ENCODE results near the gene KLK3.
A peak's percentile ranks its signal among the peaks of the same experiment; 100 is the strongest.

KLK3 gene

DNA sequence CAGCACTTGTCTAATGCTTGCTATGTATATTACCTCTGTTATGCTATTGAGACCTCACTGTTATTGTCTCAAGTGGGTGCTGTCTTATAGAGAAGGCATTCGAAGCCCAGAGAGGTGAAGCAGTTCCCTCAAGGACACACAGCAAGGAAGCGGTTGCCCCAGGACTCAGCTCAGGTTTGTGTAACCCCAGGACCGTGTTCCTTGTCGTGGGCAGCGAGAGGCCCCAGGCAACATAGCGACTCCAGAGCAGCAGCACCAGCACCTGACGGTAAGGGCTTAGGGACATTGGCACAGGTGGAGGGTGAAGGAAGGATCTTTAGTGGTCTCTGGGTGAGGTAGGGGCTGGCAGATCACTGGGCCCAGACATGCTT lies 23.7 kb upstream of the KLK3 start:
- DNase-seq (ENCODE audit: low read depth in 2 of 2): no peak

GRCh38 chr19:50832666-50833065 lies 22.0 kb upstream of the KLK3 start:
- no peak for DNase-seq (ENCODE audit: low read depth in 2 of 2)

GRCh38 chr19:50833117-50833801 lies 21.5 kb upstream of the KLK3 start, which contains the start of gene KLK15:
Gene KLK15, minus strand, starts transcription at chr19:50833574. Its CDS starts 2,082 bp downstream, at chr19:50831492.
- DNase-seq (ENCODE audit: low read depth in 2 of 2): no peak

GRCh38 chr19:50833802-50834167 lies 20.9 kb upstream of the KLK3 start:
- DNase-seq (ENCODE audit: low read depth in 2 of 2): no peak

GRCh38 chr19:50835103-50835784 lies 19.5 kb upstream of the KLK3 start:
- DNase-seq (ENCODE audit: low read depth in 2 of 2): no peak

GRCh38 chr19:50835785-50836542 lies 18.8 kb upstream of the KLK3 start:
- DNase-seq (ENCODE audit: low read depth in 2 of 2): peak in 1 of 2 donors; percentile 43

DNA sequence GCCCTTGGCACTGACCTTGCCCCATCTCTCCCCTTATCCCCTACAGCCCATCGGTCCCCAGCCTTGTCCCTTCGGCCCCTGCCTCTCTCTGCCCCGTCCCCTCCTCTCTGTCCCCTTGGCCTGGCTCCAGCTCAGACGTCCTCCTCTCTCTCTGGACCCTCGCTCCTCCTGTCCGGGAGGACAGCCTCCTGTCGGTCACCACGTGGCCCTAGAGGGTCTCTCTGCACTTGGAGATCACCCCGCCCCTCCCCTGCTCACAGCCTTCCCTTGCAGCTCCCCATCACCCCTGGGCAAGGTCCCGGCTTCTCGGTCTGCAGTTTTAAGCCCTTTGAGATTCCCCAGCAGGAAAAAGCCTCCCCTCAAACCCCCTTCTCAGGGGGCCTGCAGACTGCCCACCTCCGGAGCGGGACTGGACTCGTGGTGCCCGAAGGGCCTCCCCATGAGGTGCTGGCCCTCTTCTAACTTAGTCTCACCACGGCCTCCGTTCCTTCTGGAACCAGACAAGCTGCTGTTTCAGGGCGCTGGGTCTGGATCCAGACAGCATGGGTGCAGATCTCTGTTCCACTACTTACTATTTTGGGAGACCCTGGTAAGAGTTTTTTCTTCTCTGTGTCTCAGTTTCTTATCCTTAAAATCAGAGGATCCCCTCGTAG lies 18.0 kb upstream of the KLK3 start:
- no peak for DNase-seq (ENCODE audit: low read depth in 2 of 2)

DNA sequence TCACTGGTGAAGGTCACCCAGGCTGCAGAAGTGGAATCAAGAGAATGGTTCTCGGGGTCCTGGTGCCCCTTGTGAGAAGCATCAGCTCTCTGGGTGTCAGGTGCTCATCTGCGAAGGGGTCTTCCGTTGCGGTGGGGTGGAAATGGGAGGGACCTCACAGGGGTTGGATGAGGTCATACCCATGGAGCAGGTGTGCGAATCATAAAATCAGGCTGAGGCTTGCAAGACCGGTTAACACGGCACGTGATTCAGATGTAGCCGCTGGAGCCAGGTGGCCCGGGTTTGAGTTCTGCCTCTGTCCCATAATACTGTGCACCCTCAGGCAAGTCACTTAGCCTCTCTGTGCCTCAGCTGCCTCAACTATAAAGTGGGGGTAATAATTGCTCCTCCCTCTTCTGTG lies 17.4 kb upstream of the KLK3 start:
- DNase-seq (ENCODE audit: low read depth in 2 of 2): no peak

DNA sequence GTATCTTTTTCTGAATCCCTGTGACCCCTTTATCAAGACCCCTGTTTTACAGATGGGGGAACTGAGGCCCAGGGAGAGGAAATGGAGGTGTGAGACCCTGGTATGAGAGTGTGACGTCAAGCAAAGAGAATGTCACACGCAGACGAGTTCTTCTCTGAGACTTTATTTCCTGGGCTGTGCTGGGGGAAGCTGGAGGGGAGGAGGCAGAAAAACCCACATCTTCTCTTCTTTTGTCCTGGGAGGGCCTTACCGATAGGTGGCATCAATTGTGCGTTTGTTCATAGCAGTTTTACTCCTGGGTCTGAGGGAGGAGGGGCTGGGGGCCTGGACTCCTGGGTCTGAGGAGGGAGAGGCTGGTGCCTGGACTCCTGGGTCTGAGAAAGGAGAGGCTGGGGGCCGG lies 16.5 kb upstream of the KLK3 start:
- no peak for DNase-seq (ENCODE audit: low read depth in 2 of 2)

- no peak for DNase-seq (ENCODE audit: low read depth in 2 of 2)
Measured at GRCh38 chr19:50839712-50840655, 14.7 kb upstream of the KLK3 start.

DNA sequence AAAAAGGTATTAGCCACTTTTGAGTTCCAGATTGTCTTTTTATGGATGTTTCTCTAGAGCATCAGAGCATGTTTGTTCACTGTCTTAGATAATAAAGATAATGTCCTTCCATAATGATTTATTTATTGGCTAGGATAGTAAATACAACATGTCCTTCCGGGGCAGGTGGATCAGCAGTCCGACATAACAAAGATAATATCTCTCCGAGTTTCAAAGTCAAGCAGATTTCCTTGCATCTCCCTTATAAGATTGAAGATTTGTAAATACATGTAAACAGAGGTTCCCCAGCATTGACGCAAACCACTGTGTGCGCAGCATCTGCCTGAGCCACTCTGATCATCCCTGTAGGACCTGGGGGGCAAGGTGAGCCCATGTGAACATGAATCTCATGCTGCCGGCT lies 12.6 kb upstream of the KLK3 start:
- no peak for DNase-seq (ENCODE audit: low read depth in 2 of 2)

DNA sequence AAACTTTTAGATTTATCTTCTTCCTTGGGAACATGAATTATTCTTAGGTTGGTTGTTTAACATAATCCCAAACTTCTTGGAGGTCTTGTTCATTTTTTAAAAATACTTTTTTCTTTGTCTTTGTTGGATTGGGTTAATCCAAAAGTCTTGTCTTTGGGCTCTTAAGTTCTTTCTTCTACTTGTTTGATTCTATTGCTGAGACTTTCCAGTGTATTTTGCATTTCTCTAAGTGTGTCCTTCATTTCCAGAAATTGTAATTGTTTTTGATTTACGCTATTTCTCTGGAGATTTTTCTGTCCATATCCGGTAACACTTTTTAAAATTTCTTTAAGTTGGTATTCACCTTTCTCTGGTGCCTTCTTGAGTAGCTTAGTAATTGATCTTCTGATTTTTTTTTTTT lies 11.5 kb upstream of the KLK3 start:
- no peak for DNase-seq (ENCODE audit: low read depth in 2 of 2)

DNA sequence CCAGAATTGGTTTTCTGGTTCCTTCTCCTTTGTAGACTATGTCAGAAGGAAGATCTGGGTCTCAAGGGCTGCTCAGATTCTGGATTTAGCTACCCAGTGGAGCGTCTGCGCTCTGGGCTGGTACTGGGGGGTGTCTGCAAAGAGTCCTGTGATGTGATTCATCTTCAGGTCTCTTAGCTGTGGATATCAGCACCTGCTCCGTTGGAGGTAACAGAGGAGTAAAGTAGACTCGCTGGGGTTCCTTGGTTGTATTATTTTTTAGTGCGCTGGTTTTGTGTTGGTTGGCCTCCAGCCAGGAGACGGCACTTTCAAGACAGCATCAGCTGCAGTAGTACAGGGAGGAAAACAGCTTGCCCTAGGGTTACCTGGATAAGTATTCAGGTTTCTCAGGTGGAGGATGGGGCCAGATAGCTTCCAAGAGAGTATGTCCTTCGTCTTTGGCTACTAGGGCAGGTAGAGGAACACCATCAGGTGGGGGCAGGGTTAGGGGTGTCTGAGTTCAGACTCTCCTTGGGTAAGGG lies 11.0 kb upstream of the KLK3 start:
- no peak for DNase-seq (ENCODE audit: low read depth in 2 of 2)

DNA sequence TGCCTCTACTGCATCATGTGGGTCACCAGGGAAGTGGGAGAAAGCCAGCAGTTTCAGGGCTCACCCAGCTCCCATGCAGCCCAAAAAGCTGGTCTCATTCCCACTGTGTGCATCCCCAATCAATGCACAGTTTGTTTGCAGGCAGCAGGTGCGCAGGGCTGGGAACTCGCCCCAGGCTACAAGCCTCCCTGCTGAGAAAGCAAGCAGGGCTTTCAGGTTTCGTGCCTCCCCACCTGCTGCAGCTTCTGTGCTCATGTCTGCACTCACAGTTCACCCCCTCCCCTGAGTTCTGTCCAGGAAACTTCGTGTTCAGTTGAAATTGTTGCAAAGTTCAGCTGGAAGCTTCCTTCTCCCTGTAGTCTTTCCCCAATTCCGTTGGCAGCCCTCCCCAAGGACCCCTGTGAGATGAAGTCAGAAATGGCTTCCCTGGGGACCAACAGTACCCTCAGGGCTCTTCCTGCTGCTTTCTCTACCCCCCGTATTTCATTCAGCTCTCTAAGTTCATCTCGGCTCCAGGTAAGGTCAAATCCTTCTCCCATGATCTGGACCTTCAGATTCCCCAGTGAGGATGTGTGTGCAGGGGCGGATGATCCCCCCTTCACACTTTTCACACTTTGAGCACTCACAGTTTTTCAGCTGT lies 10.3 kb upstream of the KLK3 start:
- DNase-seq (ENCODE audit: low read depth in 2 of 2): no peak

DNA sequence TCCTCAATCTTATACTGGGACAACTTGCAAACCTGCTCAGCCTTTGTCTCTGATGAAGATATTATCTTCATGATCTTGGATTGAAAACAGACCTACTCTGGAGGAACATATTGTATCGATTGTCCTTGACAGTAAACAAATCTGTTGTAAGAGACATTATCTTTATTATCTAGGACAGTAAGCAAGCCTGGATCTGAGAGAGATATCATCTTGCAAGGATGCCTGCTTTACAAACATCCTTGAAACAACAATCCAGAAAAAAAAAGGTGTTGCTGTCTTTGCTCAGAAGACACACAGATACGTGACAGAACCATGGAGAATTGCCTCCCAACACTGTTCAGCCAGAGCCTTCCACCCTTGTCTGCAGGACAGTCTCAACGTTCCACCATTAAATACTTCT lies 4.0 kb upstream of the KLK3 start:
- no peak for DNase-seq (ENCODE audit: low read depth in 2 of 2)

DNA sequence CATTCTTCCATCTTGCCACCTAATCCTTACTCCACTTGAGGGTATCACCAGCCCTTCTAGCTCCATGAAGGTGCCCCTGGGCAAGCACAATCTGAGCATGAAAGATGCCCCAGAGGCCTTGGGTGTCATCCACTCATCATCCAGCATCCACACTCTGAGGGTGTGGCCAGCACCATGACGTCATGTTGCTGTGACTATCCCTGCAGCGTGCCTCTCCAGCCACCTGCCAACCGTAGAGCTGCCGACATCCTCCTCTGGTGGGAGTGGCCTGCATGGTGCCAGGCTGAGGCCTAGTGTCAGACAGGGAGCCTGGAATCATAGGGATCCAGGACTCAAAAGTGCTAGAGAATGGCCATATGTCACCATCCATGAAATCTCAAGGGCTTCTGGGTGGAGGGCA lies 3.1 kb upstream of the KLK3 start:
- no peak for DNase-seq (ENCODE audit: low read depth in 2 of 2)

GRCh38 chr19:50857366-50857765 lies 2.7 kb downstream of the KLK3 start:
- DNase-seq (ENCODE audit: low read depth in 2 of 2): no peak

DNA sequence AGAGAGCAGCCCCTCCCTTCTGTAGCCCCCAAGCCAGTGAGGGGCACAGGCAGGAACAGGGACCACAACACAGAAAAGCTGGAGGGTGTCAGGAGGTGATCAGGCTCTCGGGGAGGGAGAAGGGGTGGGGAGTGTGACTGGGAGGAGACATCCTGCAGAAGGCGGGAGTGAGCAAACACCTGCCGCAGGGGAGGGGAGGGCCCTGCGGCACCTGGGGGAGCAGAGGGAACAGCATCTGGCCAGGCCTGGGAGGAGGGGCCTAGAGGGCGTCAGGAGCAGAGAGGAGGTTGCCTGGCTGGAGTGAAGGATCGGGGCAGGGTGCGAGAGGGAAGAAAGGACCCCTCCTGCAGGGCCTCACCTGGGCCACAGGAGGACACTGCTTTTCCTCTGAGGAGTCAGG lies 4.2 kb downstream of the KLK3 start:
- DNase-seq (ENCODE audit: low read depth in 2 of 2): no peak

DNA sequence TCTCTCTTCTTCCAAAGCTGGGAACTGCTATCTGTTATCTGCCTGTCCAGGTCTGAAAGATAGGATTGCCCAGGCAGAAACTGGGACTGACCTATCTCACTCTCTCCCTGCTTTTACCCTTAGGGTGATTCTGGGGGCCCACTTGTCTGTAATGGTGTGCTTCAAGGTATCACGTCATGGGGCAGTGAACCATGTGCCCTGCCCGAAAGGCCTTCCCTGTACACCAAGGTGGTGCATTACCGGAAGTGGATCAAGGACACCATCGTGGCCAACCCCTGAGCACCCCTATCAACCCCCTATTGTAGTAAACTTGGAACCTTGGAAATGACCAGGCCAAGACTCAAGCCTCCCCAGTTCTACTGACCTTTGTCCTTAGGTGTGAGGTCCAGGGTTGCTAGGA lies 5.1 kb downstream of the KLK3 start:
- no peak for DNase-seq (ENCODE audit: low read depth in 2 of 2)

- DNase-seq (ENCODE audit: low read depth in 2 of 2): no peak
Measured at GRCh38 chr19:50861010-50861409, 6.3 kb downstream of the KLK3 start.
